IMR-90 (cell line): ENCODE measurements around the gene MBD2. TPM values are rescaled to one million over a fixed set of nuclear protein-coding genes. Genes with fewer than 3 reads are reported as not detected.

Experiments
- ATAC-seq: fragments of 200-7000 bp; cut with Tn5 transposase; 2 replicates; pipeline ENCODE4 v1.9.1; 2020; ENCODE audit warnings: low read depth, mild to moderate bottlenecking, moderate library complexity
- BruUV-seq: library from RNA; stranded (reverse); fragments of 400-500 nt; replicated peaks from 2 replicates; lab custom pipeline; 2021; lab: Mats Ljungman, UMichigan
- CTCF ChIA-PET: fragments of 300-600 bp; formaldehyde crosslinking; extraction: SDS; loops from one replicate; lab custom pipeline; 2021; ENCODE audit warnings: antibody characterized with exemption; lab: Yijun Ruan, JAX
- POLR2A ChIA-PET: fragments of 300-600 bp; sonication (Branson Sonifier 250); formaldehyde crosslinking; loops from one replicate; lab custom pipeline; 2022; ENCODE audit warnings: antibody characterized with exemption; ENCODE audit not compliant: unreplicated experiment; lab: Charles Lee
- DNase-seq: peaks from one replicate; pipeline ENCODE4 v3.0.0; 2013
- H2AFZ ChIP-seq: replicated peaks from 2 replicates; pipeline ENCODE3; 2013; ENCODE audit warnings: low read length, mild to moderate bottlenecking; ENCODE audit not compliant: poor library complexity
- H2AK5ac ChIP-seq: 2 replicates; pipeline ENCODE4 v1.6.1; 2013; ENCODE audit warnings: low read depth, low read length, inconsistent platforms
- H2AK9ac ChIP-seq: replicated peaks from 2 replicates; pipeline ENCODE3; 2013; ENCODE audit warnings: mild to moderate bottlenecking, low read depth, low read length, moderate library complexity; ENCODE audit not compliant: poor library complexity
- H2BK120ac ChIP-seq: 2 replicates; pipeline ENCODE4 v1.6.1; 2013; ENCODE audit warnings: low read depth, low read length, inconsistent platforms
- H2BK15ac ChIP-seq: 3 replicates; pipeline ENCODE4 v1.6.1; 2013; ENCODE audit warnings: low read depth, low read length, inconsistent platforms
- H2BK20ac ChIP-seq: 2 replicates; pipeline ENCODE4 v1.6.1; 2013; ENCODE audit warnings: low read depth, mild to moderate bottlenecking, inconsistent platforms, low read length, moderate library complexity
- H2BK5ac ChIP-seq: 2 replicates; pipeline ENCODE4 v1.6.1; 2013; ENCODE audit warnings: mild to moderate bottlenecking, low read depth, low read length, inconsistent platforms; ENCODE audit not compliant: poor library complexity, severe bottlenecking
- H3K14ac ChIP-seq: replicated peaks from 2 replicates; pipeline ENCODE4 v1.6.1; 2013; ENCODE audit warnings: low read depth, low read length, inconsistent platforms
- H3K18ac ChIP-seq: 2 replicates; pipeline ENCODE4 v1.6.1; 2013; ENCODE audit warnings: low read depth, low read length, control low read depth
- H3K23ac ChIP-seq: 2 replicates; pipeline ENCODE4 v1.6.1; 2013; ENCODE audit warnings: low read depth, low read length, inconsistent platforms
- H3K27ac ChIP-seq: 2 replicates; pipeline ENCODE4 v1.5.1; 2013; ENCODE audit warnings: mild to moderate bottlenecking, control low read depth, low read length; ENCODE audit not compliant: insufficient read depth
- H3K27me3 ChIP-seq: 2 replicates; pipeline ENCODE4 v1.6.1; 2013; ENCODE audit warnings: low read length; ENCODE audit not compliant: control insufficient read depth, insufficient read depth
- H3K36me3 ChIP-seq: 2 replicates; pipeline ENCODE4 v1.6.1; 2013; ENCODE audit warnings: low read length, mixed read lengths; ENCODE audit not compliant: control insufficient read depth, insufficient read depth
- H3K4ac ChIP-seq: 2 replicates; pipeline ENCODE4 v1.6.1; 2013; ENCODE audit warnings: low read depth, low read length, inconsistent platforms
- H3K4me1 ChIP-seq: 2 replicates; pipeline ENCODE4 v1.6.1; 2013; ENCODE audit warnings: low read length, mixed read lengths; ENCODE audit not compliant: control insufficient read depth, insufficient read depth
- H3K4me2 ChIP-seq: 2 replicates; pipeline ENCODE4 v1.6.1; 2013; ENCODE audit warnings: low read depth, mild to moderate bottlenecking, control low read depth, low read length, moderate library complexity
- H3K4me3 ChIP-seq: 2 replicates; pipeline ENCODE4 v1.5.1; 2013; ENCODE audit warnings: low read depth, mild to moderate bottlenecking, control low read depth, low read length, moderate library complexity; ENCODE audit not compliant: insufficient read depth
- H3K56ac ChIP-seq: 2 replicates; pipeline ENCODE4 v1.6.1; 2013; ENCODE audit warnings: low read length, inconsistent platforms; ENCODE audit not compliant: insufficient read depth; ENCODE audit errors: extremely low read depth
- H3K79me1 ChIP-seq, 2 experiments: 2 replicates each; pipeline ENCODE4 v1.6.1; 2013; ENCODE audit warnings: low read length in 2 of 2, inconsistent platforms in 1 of 2, low read depth in 1 of 2
- H3K9ac ChIP-seq: 2 replicates; pipeline ENCODE4 v1.6.1; 2013; ENCODE audit warnings: low read depth, low read length, control low read depth
- H3K9me1 ChIP-seq: 2 replicates; pipeline ENCODE4 v1.6.1; 2013; ENCODE audit warnings: low read length, inconsistent platforms; ENCODE audit not compliant: insufficient read depth
- H3K9me3 ChIP-seq: 2 replicates; pipeline ENCODE4 v1.6.1; 2013; ENCODE audit warnings: low read length; ENCODE audit not compliant: control insufficient read depth, insufficient read depth
- H4K20me1 ChIP-seq: 2 replicates; pipeline ENCODE4 v1.6.1; 2013; ENCODE audit warnings: low read length, inconsistent platforms; ENCODE audit not compliant: insufficient read depth
- H4K5ac ChIP-seq: 2 replicates; pipeline ENCODE4 v1.6.1; 2013; ENCODE audit warnings: mild to moderate bottlenecking, low read depth, low read length, control low read depth
- H4K8ac ChIP-seq, 2 experiments: 2 replicates each; pipeline ENCODE4 v1.6.1; 2013; ENCODE audit warnings: low read depth in 2 of 2, low read length in 2 of 2, control low read depth in 1 of 2, inconsistent platforms in 1 of 2
- H4K91ac ChIP-seq: 2 replicates; pipeline ENCODE4 v1.6.1; 2013; ENCODE audit warnings: low read depth, low read length, inconsistent platforms; ENCODE audit not compliant: insufficient read depth
- BHLHE40 ChIP-seq: fragments of 150-350 bp; IDR thresholded peaks from 2 replicates; pipeline ENCODE4 v1.6.1; 2016; ENCODE audit warnings: mild to moderate bottlenecking, low read depth, low read length
- CEBPB ChIP-seq: IDR thresholded peaks from 2 replicates; pipeline ENCODE4 v1.6.1; 2012; ENCODE audit warnings: low read depth, low read length, improper control_type of control experiment
- POLR2A ChIP-seq: IDR thresholded peaks from 2 replicates; pipeline ENCODE4 v1.6.1; 2012; ENCODE audit warnings: mild to moderate bottlenecking, low read depth, low read length
- WGBS, 2 experiments: methylation state at CpG; one replicate each; pipeline versions ENCODE4 v1.1.5 to v1.1.7; 2013; ENCODE audit warnings: missing lambda C conversion rate in 2 of 2; ENCODE audit not compliant: insufficient read length in 1 of 2; ENCODE audit errors: extremely low coverage in 2 of 2; 5-methylcytosine and 5-hydroxymethylcytosine counted together
- dilution Hi-C: fragments of 300-500 bp; cut with HindIII; formaldehyde crosslinking; loops from one replicate; pipeline ENCODE4 v1.14.3; 2018; ENCODE audit warnings: low sequenced_read_pairs; ENCODE audit not compliant: unreplicated experiment
- in situ Hi-C: fragments of 300-500 bp; cut with MboI; formaldehyde crosslinking; loops from 3 replicates; pipeline ENCODE4 v1.14.3; 2019; ENCODE audit warnings: low sequenced_read_pairs, inconsistent platforms, mixed read lengths
- intact Hi-C: fragments of 100-400 bp; cut with micrococcal nuclease; formaldehyde crosslinking; loops from 2 replicates; pipeline ENCODE4 v1.10.0; 2022
- polyA plus RNA-seq, 3 experiments: library from polyadenylated mRNA; depleted of rRNA; stranded (reverse); fragments of >200 nt; gene quantifications; 2 replicates each; pipeline ENCODE4 v1.2.3, GENCODE V29; 2012; ENCODE audit warnings: low replicate concordance in 1 of 3
- total RNA-seq: library from RNA; depleted of rRNA; stranded (reverse); fragments of >200 nt; gene quantifications from 2 replicates; pipeline ENCODE4 v1.2.3, GENCODE V29; 2012

The MBD2 gene
- total and polyA plus RNA-seq, 2 of the 4 experiments (the other 2 are of a cell fraction) = 9.7 to 29.5 TPM

DNA sequence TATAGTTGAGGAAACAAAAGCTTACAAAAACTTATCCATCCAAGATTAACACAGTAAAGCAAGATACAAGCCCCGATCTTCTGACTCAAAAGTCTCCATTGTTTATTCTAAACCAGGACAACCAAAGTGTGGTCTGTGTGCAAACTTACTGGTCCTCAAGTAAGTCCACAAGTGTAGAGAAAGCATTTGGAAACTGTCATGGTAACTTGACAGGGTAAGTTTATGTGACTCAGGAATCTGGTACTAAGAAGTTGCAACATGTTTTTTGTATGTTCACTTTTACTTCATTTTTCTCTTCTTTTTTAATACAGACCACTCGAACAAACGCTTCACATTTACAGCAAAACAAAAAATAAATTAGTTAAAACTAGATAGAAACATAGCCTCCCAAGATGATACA lies 9.4 kb downstream of the MBD2 start:
- Histone ChIP-seq H2AFZ (no peak overlapping the region), H3K4me3 (no peak overlapping the region), H2BK20ac (no peak overlapping the region), H3K36me3 (no peaks in the 10 kb centered on the region), H2AK9ac (no peak overlapping the region), H2BK5ac (no peak overlapping the region), H3K4me1 (peaks cover 4% of the 10 kb centered on the region), H3K4me2 (peak overlapping the region; percentile 46), H3K9me3 (no peaks in the 10 kb centered on the region), H4K91ac (no peak overlapping the region), H3K79me1 (peaks cover 4 to 56% of the 10 kb centered on the region in 2 experiments; a peak in 3 of 4 replicates), H3K23ac (0 out of 2 replicates have a peak overlapping the region, but pooled peaks have one; percentile 33), H3K56ac (no peak overlapping the region), H2AK5ac (no peak overlapping the region), H3K9ac (no peak overlapping the region), H3K27me3 (no peaks in the 10 kb centered on the region), H2BK15ac (no peak overlapping the region), H4K20me1 (peaks cover 58% of the 10 kb centered on the region), H2BK120ac (no peak overlapping the region), H3K14ac (no peak overlapping the region), H3K18ac (no peak overlapping the region), H3K4ac (no peak overlapping the region), H4K5ac (no peak overlapping the region), H3K27ac (peak overlapping the region; percentile 6; the same call in 1 of the 2 replicates), H4K8ac (no peak overlapping the region), H3K9me1 (peaks cover 7% of the 10 kb centered on the region)
- dilution Hi-C loops = no loop called here
- 100% methylated on average over 2 of the region's 3 CpGs; no CpG with 5 or more reads in 1 of the 2 experiments for WGBS, 2 experiments
- DNase-seq (peak; percentile 84), ATAC-seq (peak; percentile 86)
- in situ Hi-C loops = no loop called here
- no TSS peak for BruUV-seq
- CTCF ChIA-PET = no interaction called here
- intact Hi-C loops = no loop called here
- TF ChIP-seq POLR2A (no peak), CEBPB (peak; percentile 85), BHLHE40 (no peak)
- POLR2A ChIA-PET = no interaction called here
